Stimulated activated CD8-positive, alpha-beta memory T cell treated with anti-CD3 and anti-CD28 coated beads, Interleukin-15, amount 100 ng/mL, for 48 hours (primary cell): ENCODE results near the gene IL11.
A peak's percentile ranks its signal among the peaks of the same experiment; 100 is the strongest.

Source experiments
- DNase-seq, 2 donors: peaks; one replicate each; pipeline ENCODE4 v3.0.0-alpha.2; 2020; ENCODE audit warnings: low read depth in 2 of 2

Gene IL11

DNA sequence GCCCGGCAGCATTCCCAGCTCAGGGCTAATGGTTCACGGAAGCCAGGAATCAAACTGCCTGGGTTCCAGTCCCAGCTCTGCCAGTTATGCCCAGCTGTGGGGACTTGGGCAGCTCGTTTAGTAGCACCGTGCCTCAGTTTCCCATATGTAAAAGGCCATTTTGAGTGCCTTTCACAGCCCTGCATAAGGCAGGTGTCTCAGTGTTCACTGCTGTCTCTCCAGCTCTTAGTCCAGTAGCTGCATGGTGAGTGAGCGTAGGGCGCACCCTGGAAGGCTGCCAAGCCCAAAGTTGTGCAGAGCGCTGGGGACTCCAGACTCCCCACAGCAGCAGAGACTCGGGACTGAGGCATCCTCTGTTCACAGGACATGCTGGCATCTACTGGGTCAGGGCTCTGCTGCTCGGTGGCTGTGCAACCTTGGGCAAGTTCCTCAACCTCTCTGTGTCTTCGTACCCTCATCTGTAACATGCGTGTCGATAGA is 21.0 kb upstream of the IL11 start:
- DNase-seq: no peak

DNA sequence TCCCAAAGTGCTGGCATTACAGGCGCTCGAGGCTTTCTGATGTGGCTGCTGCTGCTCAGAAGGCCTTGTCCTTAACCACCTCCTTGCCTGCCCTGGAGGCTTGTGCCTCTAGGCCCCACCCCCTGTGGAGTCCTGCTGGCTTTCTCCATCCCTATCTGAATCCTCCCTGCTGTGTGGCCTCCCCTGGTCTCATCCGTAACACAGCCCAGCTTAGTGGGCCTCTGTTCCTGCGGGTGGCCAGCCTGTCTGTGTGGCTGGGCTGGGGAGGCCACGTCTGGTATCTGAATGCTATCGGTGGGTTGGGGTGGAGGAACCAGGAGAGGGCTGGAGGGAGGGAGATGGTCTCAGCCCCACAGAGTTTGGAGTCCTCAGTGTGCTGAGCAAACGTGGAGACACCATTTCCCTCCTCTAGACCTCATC is 20.2 kb upstream of the IL11 start:
- DNase-seq: no peak

DNA sequence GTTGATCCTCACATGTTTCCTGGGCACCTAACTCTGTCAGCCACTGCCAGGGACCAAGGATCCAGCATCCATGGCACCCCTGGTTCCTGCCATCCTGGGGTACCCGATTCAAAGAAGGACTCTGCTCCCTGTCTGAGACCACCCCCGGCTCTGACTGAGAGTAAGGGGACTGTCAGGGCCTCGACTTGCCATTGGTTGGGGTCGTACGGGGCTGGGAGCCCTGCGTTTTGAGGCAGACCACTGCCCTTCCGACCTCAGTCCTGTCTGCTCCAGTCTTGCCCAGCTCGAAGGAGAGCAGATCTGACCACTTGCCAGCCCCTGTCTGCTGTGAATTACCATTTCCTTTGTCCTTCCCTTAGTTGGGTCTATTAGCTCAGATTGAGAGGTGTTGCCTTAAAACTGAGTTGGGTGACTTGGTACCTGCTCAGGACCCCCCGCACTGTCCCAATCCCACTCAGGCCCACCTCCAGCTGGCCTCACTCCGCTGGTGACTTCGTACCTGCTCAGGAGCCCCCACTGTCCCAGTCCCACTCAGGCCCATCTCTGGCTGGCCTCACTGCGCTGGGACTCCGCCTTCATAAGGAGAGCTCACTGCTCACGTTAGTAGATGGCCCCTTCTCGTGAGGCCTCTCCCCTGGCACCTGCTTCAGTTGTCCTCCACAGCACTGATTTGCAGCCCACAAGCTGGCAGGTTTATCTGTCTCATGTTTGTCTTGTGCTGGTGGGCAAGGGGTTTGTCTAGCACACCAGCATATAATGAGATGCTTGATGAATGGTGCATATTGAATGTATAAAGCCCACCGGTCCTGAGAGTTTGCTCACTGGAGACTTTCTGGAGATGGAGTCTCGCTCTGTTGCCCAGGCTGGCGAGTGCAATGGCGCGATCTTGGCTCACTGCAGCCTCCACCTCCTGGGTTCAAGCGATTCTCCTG is 19.4 kb upstream of the IL11 start:
- DNase-seq: no peak

DNA sequence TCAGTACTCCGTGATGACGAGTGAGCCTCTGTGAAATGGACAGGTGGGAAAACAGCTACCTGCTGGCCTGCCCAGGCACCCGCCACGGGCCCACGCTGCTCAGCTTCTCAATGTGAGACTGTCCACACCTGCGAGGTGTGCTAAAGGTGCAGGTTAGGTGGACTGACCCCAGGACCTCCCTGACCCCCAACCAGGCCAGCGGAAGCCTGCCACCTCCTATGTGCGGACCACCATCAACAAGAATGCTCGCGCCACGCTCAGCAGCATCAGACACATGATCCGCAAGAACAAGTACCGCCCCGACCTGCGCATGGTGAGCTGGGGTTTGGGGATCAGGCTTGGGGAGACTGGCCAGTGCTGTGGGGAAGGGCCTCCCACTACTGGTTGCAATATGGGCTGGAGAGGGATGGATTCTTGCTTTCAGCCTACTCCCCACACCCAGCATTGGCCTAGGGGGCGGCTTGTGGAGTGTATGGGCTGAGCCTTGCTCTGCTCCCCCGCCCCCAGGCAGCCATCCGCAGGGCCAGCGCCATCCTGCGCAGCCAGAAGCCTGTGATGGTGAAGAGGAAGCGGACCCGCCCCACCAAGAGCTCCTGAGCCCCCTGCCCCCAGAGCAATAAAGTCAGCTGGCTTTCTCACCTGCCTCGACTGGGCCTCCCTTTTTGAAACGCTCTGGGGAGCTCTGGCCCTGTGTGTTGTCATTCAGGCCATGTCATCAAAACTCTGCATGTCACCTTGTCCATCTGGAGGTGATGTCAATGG is 17.7 kb upstream of the IL11 start:
- no peak for DNase-seq

DNA sequence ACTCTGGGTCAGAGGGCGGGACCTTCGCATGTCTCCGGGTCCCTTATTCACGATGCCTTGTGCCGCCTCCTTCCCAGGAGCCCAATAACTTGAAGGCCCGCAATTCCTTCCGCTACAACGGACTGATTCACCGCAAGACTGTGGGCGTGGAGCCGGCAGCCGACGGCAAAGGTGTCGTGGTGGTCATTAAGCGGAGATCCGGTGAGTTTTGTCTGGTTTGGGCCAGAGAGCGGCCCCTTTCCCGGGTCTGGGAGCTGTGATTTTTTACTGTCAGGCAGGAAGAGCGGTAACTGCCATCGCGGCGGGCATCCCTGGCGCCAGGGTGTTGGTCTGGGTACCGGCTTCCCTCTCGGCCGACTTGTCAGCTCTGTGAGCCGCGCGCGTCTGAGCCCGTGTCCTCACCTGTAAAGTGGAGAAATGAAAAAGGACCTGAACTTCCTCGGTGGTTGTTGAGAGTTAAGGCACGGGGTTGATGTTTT is 16.3 kb upstream of the IL11 start:
- DNase-seq: no peak

DNA sequence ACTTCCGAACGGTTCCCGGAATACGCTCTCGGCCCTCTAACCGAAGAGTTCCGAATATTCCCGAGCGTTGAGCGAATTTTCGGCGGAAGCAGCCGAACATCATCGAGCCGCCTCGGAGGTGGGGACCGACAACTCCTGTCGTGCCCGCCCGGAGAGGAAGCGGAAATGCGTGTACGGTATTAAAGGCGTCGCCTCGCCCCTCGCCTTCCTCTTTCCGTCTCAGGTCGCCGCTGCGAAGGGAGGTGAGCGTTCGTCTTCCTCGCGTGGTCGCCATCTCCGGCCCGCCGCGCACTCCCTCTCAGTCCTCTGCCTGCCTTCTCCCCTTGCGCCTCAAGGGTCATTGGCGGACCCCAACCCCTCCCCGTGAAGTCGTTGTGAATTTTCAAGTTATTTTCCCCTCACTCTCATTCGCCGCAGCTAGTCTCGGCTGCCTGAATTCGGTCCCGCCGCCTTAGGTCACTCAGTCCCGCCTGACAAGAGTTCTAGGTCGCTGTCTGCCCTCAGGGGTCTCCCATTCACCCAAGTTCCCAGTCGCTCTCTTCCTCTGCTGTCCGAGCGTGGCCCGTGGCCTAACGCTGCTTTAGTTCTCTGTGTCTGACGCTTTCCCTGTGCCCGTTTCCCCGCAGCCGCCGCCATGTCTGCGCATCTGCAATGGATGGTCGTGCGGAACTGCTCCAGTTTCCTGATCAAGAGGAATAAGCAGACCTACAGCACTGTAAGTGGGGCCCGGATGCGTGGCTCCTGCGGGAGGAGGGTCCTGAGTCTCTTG is 15.6 kb upstream of the IL11 start, which contains the start of gene RPL28:
Gene RPL28, plus strand, starts transcription at position 209 of the 769 bp plus-strand sequence. Its CDS starts 426 bp downstream, at position 635.
- DNase-seq: peak; percentile 95 to 96

DNA sequence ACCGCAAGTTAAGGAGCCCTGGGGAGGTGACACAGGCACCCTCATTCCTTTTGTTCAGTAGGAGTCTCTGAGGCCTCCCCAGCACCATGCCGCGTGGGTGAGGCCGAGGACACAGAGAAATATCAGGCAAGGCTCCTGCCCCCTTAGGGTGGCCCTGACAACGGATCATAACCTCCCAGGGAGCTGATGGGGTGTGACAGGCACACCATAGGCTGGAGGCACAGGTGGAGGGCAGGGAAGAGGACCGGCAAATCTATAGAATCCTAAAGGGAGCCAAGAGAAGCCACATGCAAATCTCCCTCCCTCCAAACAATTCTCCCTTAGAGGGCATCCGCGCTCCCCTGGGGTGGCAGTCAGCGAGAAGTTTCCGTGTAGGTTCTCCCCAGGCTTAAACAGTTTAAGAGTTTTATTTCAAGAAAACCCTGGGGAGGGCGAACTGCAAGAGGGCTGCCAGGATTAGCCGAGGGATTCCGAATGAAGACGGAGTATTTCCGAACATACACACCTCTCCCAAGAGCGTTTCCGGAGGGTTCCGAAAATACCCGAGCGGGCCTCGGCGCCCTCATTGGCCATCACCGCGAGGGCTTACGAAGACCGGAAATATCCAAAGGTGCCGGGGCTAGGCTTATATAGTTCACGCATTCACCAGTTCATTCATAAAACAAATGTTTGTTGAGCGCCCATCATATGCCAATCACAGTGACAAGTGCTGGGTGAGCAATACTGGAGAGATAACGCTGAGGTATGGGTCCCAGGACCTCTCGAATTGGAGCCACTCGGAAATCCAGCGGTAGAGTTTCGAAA is 14.9 kb upstream of the IL11 start:
- peak; percentile 89 to 92 for DNase-seq

DNA sequence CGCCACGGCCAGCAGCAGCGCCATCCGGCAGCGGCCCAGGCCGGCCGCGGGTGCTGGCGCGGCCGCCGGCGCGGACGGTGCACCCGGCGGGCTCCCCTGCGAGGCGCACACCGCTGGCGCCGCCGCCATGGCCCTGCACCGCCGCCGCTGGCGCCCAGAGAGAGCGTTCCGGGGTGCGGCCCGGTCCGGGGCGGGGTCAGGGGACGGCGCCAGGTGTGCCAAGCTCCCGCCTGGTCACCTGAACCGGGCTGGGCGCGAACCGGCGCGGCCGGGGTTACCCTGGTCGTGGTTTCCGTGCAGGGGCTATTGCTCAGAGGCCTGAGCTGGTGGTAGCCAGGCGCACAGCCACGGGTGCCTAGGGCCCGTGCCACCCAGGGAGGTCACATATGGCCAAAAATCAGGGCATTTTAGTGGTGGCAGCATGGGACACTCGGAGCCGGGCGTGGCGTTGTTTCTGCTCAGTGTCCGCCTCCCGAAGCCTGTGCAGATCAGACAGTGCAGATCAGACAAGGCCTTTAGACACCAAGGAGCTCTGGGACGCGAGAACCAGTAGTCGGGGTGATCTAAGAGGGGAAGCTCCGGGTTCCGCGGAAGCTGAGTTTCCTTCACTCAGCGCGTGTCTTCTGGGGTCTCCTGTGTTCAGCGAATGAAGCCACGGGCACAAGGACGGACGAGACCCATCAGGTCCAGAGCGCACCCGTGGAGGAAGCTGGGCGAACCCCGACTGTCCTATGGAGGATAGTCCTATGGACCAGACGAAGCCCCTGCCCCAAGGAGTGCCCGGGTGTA is 14.1 kb upstream of the IL11 start, which contains the start of gene TMEM238:
Gene TMEM238, minus strand, starts transcription at position 162 of the 789 bp plus-strand sequence. Its CDS starts 33 bp downstream, at position 129.
- no peak for DNase-seq

DNA sequence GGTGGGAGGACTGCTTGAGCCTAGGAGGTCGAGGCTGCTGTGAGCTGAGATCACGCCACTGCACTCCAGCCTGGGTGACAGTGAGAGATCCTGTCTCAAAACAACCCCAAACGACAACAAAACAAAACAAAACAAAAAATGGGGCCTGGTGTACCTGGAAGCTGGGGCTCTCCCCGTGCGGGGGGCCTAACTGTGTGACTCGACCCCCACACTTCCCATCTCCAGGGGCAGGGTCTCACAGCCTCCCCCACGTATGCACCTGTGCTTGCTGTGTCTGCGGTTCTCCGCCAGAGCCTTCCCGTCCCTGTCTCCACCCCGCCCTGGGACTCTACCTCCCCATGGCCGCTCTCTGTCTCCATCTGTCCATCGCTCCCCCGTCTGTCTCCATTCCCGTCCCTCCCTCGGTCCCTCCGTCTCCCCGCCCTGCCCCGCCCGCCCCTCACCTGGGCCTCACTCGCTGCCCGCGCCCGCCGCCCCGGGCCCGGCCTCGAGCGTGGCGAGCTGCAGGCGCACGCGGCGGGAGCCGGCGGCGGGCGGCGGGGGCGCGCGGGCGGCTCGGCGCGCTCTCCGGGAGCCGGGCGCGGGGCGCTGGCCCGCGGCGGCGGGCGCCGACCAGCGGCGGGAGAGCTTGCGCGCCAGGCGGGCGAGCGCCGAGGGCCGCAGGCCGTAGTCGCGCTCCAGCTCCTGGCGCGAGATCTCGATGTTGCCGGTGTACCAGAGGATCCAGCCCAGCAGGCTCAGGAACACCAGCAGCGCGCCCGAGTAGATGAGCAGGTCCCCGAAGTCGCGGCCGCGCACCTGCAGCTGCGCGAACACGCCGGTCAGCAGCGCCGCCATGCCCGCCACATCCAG is 13.2 kb upstream of the IL11 start:
- DNase-seq: peak in 1 of 2 donors; percentile 55

DNA sequence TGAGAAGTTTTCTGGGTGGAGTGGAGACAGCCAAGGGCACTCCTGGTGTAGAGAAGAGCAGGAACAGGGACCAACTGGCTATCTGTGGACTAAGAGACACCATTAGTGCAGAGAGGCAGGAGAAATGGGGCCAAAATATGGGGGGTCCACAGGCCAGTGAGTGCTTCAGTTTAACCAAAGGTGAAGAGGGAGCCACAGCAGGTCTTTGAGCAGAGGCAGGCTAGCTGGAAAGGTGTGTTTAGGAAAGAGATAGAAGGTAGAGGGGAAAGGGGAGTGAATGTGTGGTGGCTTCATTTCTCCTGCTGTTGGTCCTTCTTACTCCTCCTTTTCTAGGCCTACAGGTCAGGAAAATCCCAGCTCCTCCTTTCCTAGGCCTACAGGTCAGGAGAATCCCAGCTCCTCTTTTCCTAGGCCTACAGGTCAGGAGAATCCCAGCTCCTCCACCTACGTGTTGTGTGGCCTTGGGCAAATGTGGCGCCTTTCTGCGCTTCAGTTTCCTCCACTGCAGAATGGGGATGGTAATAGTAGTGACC is 12.3 kb upstream of the IL11 start:
- no peak for DNase-seq

DNA sequence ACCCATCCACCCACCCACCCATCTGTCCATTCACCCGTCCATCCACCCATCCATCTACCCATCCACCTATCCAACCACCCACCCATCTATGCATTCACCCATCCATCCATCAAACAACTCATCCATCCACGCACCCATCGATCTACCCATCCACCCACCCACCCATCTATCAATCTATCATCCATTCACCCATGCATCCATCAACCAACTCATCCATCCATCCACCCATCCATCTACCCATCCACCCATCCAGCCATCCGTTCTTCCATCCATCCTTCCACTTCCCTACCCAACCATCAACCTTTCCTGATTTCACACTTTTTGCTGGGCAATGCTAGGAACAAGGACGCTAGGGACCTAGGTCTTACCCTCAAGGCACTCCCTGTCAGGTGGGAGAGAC is 11.8 kb upstream of the IL11 start:
- no peak for DNase-seq

DNA sequence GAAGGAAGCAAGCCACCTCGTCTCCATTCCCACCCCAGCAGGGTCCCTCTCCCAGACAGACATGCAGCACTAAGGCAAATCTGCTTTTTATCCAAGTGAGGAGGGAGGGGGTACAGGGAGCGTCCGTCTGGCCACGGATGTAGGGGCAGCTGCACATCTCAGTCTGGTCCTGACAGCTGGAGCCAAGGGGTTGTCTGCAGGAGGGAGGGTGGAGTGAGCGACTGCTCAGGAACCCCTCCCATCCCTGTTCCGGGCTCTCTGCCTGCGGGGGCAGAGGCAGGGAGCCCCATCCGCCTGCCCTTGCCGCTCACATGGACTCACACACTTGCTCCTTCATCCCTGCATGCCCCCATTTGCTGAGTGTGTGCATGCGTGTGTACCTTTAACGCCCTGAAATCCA is 8.9 kb upstream of the IL11 start:
- DNase-seq: no peak

DNA sequence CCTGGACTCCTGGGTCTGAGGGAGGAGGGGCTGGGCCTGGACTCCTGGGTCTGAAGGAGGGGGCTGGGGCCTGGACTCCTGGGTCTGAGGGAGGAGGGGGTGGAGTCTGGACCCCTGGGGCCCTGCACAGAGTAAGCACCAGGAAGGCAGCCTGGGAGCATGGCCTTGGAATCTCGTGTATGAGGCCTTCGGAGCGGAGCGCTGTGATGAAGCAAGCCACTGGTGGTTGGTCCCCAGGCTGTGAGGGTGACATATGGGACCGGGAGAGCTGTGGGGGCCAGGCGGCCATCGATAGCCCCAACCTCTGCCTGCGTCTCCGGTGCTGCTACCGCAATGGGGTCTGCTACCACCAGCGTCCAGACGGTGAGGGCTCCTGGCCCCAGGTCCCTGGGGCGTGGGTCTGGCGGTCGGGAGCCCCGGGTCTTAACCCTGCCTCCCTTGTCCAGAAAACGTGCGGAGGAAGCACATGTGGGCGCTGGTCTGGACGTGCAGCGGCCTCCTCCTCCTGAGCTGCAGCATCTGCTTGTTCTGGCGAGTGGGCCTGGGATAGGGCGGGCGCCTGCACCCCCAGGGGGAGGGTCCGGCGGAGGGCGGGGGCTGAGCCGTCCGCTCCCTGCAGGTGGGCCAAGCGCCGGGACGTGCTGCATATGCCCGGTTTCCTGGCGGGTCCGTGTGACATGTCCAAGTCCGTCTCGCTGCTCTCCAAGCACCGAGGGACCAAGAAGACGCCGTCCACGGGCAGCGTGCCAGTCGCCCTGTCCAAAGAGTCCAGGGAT is 7.3 kb upstream of the IL11 start:
- DNase-seq: no peak

DNA sequence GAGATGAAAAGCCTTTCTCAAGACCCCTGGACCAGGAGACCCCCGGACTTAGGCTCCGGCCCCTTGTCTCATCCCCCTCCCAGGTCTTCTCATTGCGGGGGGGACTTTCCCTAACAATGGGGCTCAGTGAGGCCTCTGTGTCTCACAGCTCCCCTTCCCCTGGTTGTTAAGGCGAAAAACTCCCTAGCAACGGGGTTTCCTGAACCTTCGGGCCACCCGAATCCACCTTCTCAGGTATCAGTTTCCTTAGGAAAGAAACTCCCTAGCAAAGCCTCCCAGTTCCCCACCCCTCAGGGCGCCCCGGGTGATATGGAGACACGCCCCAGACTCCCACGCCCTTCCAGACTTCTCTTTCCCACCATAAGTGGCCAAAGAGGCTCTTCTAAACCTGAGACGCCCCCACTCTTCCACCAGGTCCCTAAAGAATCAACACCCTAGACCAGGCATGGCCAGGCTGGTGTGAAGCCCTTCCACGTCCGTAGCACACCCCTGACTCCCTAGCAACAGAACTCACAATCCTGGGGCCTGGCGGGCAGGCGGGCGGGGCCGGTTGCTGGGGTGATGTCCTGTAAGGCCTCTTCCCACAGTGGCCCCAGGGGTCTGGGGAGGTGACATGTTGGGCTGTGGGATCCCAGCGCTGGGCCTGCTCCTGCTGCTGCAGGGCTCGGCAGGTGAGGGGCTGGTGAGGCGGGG is 6.1 kb upstream of the IL11 start, which contains the start of gene TMEM190:
Gene TMEM190, plus strand, starts transcription at position 586 of the 693 bp plus-strand sequence. Its CDS starts 28 bp downstream, at position 614.
- DNase-seq: no peak

DNA sequence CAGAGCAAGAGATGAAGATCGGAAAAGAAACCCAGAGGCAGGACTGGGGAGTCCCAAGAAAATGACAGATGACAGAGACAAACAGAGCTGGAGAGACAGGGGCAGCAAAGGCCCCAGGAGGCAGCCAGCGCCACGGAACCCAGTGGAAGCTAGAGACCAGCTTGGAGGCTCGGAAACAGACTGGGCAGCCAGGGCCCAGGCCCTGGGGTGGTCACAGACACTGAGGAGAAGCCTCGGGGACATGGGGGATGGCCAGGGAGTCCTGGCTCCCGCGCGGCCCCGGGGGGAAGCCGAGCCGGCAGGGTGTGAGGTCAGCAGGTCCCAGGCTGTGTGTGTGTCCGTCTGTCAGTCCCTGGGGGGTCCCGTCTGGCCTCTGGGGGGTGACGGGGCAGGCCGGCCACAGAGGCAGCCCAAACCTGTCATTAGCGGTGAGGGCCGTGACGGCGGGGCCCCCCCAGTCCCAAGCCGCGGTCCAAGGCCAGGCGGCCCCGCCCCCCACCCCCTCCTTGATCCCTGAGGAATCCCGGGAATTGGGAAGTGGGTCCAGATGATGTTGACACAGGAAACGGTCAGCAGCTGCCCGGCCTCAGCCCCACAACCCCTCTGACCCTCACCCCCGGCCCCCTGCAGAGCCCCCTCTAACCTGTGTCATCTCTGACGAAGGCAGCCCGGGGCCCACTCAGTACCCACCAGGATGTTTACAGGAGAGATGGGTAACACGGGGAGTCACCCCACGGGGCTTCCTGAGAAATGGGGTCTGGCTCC is 3.9 kb upstream of the IL11 start:
- no peak for DNase-seq

DNA sequence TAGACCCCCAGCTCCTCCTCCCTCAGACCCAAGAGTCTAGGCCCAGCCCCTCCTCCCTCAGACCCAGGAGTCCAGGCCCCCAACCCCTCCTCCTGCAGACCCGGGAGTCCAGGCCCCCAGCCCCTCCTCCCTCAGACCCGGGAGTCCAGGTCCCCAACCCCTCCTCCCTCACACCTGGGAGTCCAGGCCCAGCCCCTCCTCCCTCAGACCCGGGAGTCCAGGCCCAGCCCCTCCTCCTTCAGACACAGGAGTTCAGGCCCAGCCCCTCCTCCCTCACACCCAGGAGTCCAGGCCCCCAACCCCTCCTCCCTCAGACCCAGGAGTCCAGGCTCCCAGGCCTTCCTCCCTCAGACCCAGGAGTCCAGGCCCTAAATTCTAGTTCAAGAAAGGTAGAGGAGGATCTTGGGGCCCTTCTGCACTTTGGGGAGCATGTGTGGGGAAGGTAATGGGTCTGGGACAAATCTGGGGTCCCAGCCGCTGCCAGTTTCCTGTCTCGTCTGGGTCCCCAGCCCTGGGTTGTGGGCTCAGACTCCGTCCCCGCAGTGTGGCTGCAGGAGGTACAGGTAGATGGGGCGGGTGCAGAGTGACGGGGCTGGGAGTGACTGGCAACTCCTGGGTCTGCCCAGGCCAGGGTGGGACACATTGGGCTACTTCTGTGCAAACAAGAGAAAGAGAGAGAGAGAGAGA is 3.2 kb upstream of the IL11 start:
- no peak for DNase-seq
